Caco-2 (cell line): Measurements from ENCODE around the gene DCAF7. TPM values are rescaled to one million over a fixed set of nuclear protein-coding genes. Genes with fewer than 3 reads are reported as not detected.

Experiments
- BruUV-seq: library from RNA; stranded (reverse); fragments of 400-500 nt; replicated peaks from 2 replicates; lab custom pipeline; 2021; lab: Mats Ljungman, UMichigan
- CTCF ChIA-PET: fragments of 300-600 bp; sonication (Branson Sonifier 250); formaldehyde crosslinking; loops from one replicate; lab custom pipeline; 2022; ENCODE audit warnings: antibody characterized with exemption; lab: Charles Lee
- POLR2A ChIA-PET: fragments of 300-600 bp; sonication (Branson Sonifier 250); formaldehyde crosslinking; loops from one replicate; lab custom pipeline; 2022; ENCODE audit warnings: antibody characterized with exemption; lab: Charles Lee
- DNase-seq, 2 experiments: peaks; one replicate each; pipeline versions ENCODE4 v3.0.0 to v3.0.0-alpha.2; 2020 to 2022
- H3K27me3 ChIP-seq: replicated peaks from 2 replicates; pipeline ENCODE4 v1.6.0; 2011; ENCODE audit warnings: low read length; ENCODE audit not compliant: control insufficient read depth, insufficient read depth
- H3K36me3 ChIP-seq: 2 replicates; pipeline ENCODE4 v1.5.1; 2011; ENCODE audit warnings: low read length; ENCODE audit not compliant: control insufficient read depth, insufficient read depth
- H3K4me1 ChIP-seq: fragments of 250-450 bp; sonication (Bioruptor Pico); 2 replicates; pipeline ENCODE4 v1.5.1; 2020; ENCODE audit warnings: mild to moderate bottlenecking
- H3K4me3 ChIP-seq: 2 replicates; pipeline ENCODE4 v1.5.1; 2011; ENCODE audit warnings: low read depth, mild to moderate bottlenecking, control low read depth, low read length
- H3K9me3 ChIP-seq: fragments of 250-450 bp; sonication (Bioruptor Pico); 2 replicates; pipeline ENCODE4 v1.5.1; 2020; ENCODE audit warnings: mild to moderate bottlenecking, moderate library complexity
- H3K27ac Mint-ChIP-seq: one replicate; pipeline ENCODE4 v1.8.0; 2022; ENCODE audit warnings: mixed read lengths; ENCODE audit not compliant: unreplicated experiment
- H3K27me3 Mint-ChIP-seq: one replicate; pipeline ENCODE4 v1.8.0; 2022; ENCODE audit warnings: mixed read lengths; ENCODE audit not compliant: insufficient read depth, unreplicated experiment
- H3K36me3 Mint-ChIP-seq: one replicate; pipeline ENCODE4 v1.8.0; 2022; ENCODE audit warnings: mild to moderate bottlenecking, mixed read lengths; ENCODE audit not compliant: insufficient read depth, unreplicated experiment
- H3K4me1 Mint-ChIP-seq: one replicate; pipeline ENCODE4 v1.8.0; 2022; ENCODE audit warnings: low read depth, mixed read lengths; ENCODE audit not compliant: unreplicated experiment
- H3K4me3 Mint-ChIP-seq: one replicate; pipeline ENCODE4 v1.8.0; 2022; ENCODE audit warnings: mild to moderate bottlenecking, moderate library complexity, mixed read lengths; ENCODE audit not compliant: unreplicated experiment
- H3K9me3 Mint-ChIP-seq: one replicate; pipeline ENCODE4 v1.8.0; 2022; ENCODE audit warnings: mixed read lengths; ENCODE audit not compliant: unreplicated experiment
- CTCF ChIP-seq, 2 experiments: fragments of 200-600 bp in 1 of 2; IDR thresholded peaks; 1 replicate in 1 of 2; 2 replicates in 1 of 2; pipeline versions ENCODE4 v1.5.1 to v1.8.0; 2011 to 2022; ENCODE audit warnings: antibody characterized with exemption in 1 of 2, control low read depth in 1 of 2, inconsistent platforms in 1 of 2, low read depth in 1 of 2, low read length in 1 of 2, mild to moderate bottlenecking in 1 of 2, moderate library complexity in 1 of 2; ENCODE audit not compliant: insufficient read depth in 1 of 2, severe bottlenecking in 1 of 2, unreplicated experiment in 1 of 2
- intact Hi-C: fragments of 100-400 bp; cut with micrococcal nuclease; formaldehyde crosslinking; loops from one replicate; pipeline ENCODE4 v1.10.0; 2022; ENCODE audit not compliant: unreplicated experiment
- total RNA-seq: library from RNA; stranded (reverse); gene quantifications from 2 replicates; pipeline ENCODE4 v1.2.3, GENCODE V29; 2022

The DCAF7 gene
- total RNA-seq, 1 experiment from 2014 or later = 94.5 TPM

- Mint-ChIP-seq H3K4me1 (peaks cover 16% of the 10 kb centered on the region), H3K4me3 (peak overlapping the region; percentile 94), H3K27me3 (peaks cover 9% of the 10 kb centered on the region), H3K9me3 (no peaks in the 10 kb centered on the region), H3K36me3 (peaks cover 12% of the 10 kb centered on the region), H3K27ac (peak overlapping the region; percentile 78)
- Histone ChIP-seq H3K4me1 (no peaks in the 10 kb centered on the region; the same call in 1 of the 2 replicates), H3K9me3 (no peaks in the 10 kb centered on the region), H3K4me3 (peak overlapping the region; percentile 95), H3K36me3 (no peaks in the 10 kb centered on the region), H3K27me3 (no peaks in the 10 kb centered on the region)
- TF ChIP-seq CTCF (IDR thresholded peaks at IDR 0.05; ENCODE audit: insufficient read depth in 1 of 2, low read depth in 1 of 2, low read length in 1 of 2, severe bottlenecking in 1 of 2, unreplicated experiment in 1 of 2) = no peak
- ChIA-PET POLR2A (interaction anchor here (0.5 to 1.4 kb wide), 10 partner anchors 11 to 204 kb away, joined by 3 to 6 read pairs (median 4); partner anchors contain the start of genes CCDC47, DCAF7 and TACO1), CTCF (interaction anchor here (0.8 to 1.5 kb wide), 6 partner anchors 10 to 226 kb away, joined by 3 to 25 read pairs (median 6); no protein-coding TSS in a partner anchor)
- BruUV-seq = no TSS peak
- intact Hi-C loops = loop anchor here (1.0 to 10.0 kb wide), 4 partner anchors 72 to 222 kb away; partner anchors contain the start of genes DCAF7, SMARCD2 and STRADA
- DNase-seq = peak; percentile 76 to 84
These were observed 72.5 kb downstream of the DCAF7 start for GRCh38 chr17:63622574-63623390.

DNA sequence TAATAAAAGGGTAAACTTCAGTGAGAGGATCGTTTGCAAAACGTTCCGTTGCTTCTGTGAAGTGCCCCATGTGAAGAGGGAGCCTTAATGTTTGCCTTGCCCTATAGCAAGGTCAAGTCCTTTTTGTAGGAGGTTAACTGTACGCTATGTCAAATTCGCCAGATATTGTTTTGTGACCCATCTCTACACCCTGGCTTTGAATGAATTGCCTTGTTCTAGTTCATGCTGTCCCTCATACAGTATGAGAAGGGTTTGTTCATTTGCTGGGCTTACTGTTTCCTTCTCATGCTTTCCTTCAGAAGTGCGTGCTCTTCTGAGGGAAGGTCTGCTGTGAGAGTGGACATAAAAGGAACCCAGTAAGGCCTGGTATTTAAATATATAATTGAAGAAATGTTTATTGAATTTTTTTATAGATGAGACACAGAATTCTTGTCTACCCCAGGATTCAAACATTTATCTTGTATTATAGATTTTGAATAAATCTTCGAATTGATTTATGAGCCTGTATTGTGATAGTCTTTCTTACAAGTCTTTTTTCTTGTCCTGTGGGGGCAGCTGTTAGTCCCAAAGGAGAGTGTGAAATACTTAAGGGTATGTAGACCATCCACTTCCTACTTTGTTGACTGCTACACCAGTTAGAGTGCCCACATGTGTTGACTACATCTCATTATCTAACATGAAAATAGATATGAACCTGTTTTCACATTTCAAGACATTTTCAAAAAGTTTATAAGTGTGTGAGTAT lies 73.7 kb downstream of the DCAF7 start:
- peaks cover 16% of the 10 kb centered on the region for H3K4me1 Mint-ChIP-seq
- TF ChIP-seq CTCF (IDR thresholded peaks at IDR 0.05; ENCODE audit: insufficient read depth in 1 of 2, low read depth in 1 of 2, low read length in 1 of 2, severe bottlenecking in 1 of 2, unreplicated experiment in 1 of 2) = no peak
- no peaks in the 10 kb centered on the region for H3K9me3 Mint-ChIP-seq
- H3K9me3 ChIP-seq = no peaks in the 10 kb centered on the region
- H3K4me3 ChIP-seq = peak overlapping the region; percentile 95
- TSS peak; percentile 27 for BruUV-seq
- ChIA-PET POLR2A (no interaction called here), CTCF (no interaction called here)
- no peaks in the 10 kb centered on the region for H3K36me3 ChIP-seq
- peaks cover 12% of the 10 kb centered on the region for H3K36me3 Mint-ChIP-seq
- H3K27ac Mint-ChIP-seq = no peak overlapping the region
- no peaks in the 10 kb centered on the region for H3K27me3 ChIP-seq
- H3K4me3 Mint-ChIP-seq = peak overlapping the region; percentile 94
- no peak for DNase-seq
- no peaks in the 10 kb centered on the region; the same call in 1 of the 2 replicates for H3K4me1 ChIP-seq
- H3K27me3 Mint-ChIP-seq = no peaks in the 10 kb centered on the region
- intact Hi-C loops = loop anchor here (5.0 to 10.0 kb wide), 2 partner anchors 73 to 221 kb away; partner anchors contain the start of gene SMARCD2

- H3K36me3 ChIP-seq = no peaks in the 10 kb centered on the region
- BruUV-seq = no TSS peak
- H3K27me3 ChIP-seq = no peaks in the 10 kb centered on the region
- peak overlapping the region; percentile 49 for H3K4me3 Mint-ChIP-seq
- no peak for TF ChIP-seq CTCF (IDR thresholded peaks at IDR 0.05; ENCODE audit: insufficient read depth in 1 of 2, low read depth in 1 of 2, low read length in 1 of 2, severe bottlenecking in 1 of 2, unreplicated experiment in 1 of 2)
- CTCF ChIA-PET = no interaction called here
- H3K9me3 Mint-ChIP-seq = no peaks in the 10 kb centered on the region
- no peaks in the 10 kb centered on the region for H3K9me3 ChIP-seq
- H3K27ac Mint-ChIP-seq = no peak overlapping the region
- POLR2A ChIA-PET = no interaction called here
- H3K4me1 Mint-ChIP-seq = peaks cover 16% of the 10 kb centered on the region
- DNase-seq = no peak
- no peaks in the 10 kb centered on the region for H3K27me3 Mint-ChIP-seq
- intact Hi-C loops = loop anchor here (5.0 to 10.0 kb wide), 2 partner anchors 73 to 220 kb away; partner anchors contain the start of gene SMARCD2
- no peak overlapping the region for H3K4me3 ChIP-seq
- H3K36me3 Mint-ChIP-seq = peaks cover 12% of the 10 kb centered on the region
- H3K4me1 ChIP-seq = no peaks in the 10 kb centered on the region; the same call in 1 of the 2 replicates
These were observed 74.2 kb downstream of the DCAF7 start for GRCh38 chr17:63624531-63624880.
